ENCODE data around the gene ASPG. TPM values are rescaled to one million over a fixed set of nuclear protein-coding genes. Genes with fewer than 3 reads are reported as not detected.

The ASPG gene
- total RNA-seq (2014; rRNA removed; shearing (Covaris generic)) = 0.35 and 0.51 TPM in 2 replicates

- DNase-seq = no peak
Measured at GRCh38 chr14:104085032-104085888, at the start of gene ASPG. ASPG (plus strand) TSS chr14:104085700; CDS start chr14:104085771, 71 bp downstream.

GRCh38 chr14:104036212-104036611 lies 49.3 kb upstream of the ASPG start:
- Histone ChIP-seq H3K27me3 (peaks cover 21% of the 10 kb centered on the region), H3K36me3 (no peaks in the 10 kb centered on the region), H3K9me3 (replicated peaks) (no peaks in the 10 kb centered on the region), H3K4me1 (peaks cover 5% of the 10 kb centered on the region; the same call in 1 of the 2 replicates), H3K4me3 (no peak overlapping the region), H3K27ac (no peak overlapping the region)
- DNase-seq = no peak

More at GRCh38 chr14:104085032-104085888, at the start of gene ASPG:
- Histone ChIP-seq H3K4me3 (no peak within 1 kb of the TSS), H3K4me1 (peaks cover 22% of the 10 kb centered on the region; the same call in 1 of the 2 replicates), H3K27me3 (0 out of 2 replicates have a peak, but pooled peaks cover 4% of the 10 kb centered on the region), H3K27ac (no peak within 1 kb of the TSS), H3K36me3 (no peaks in the 10 kb centered on the region), H3K9me3 (replicated peaks) (peaks cover 1% of the 10 kb centered on the region; the same call in 1 of the 2 replicates)

DNA sequence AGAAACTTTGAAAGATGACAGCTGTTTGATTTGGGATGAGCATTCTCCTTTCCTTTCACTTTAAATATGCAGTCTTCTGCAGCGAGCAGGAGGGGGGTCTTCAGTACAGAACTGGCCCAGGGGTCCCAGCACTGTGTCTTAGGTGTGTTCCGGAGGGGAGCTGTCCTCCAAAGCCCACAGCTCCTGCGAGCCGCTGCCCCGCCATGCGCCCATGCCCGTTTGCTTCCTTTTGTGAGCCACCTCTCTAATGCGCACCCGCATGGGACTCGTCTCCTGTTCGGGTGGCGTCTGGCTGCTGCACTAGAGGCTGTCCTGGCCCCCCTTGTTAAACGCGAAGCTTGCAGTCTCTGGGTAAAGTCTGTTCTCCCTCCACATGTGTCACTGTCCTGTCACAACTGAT lies 48.4 kb upstream of the ASPG start:
- Histone ChIP-seq H3K36me3 (no peaks in the 10 kb centered on the region), H3K4me1 (peaks cover 5% of the 10 kb centered on the region; the same call in 1 of the 2 replicates), H3K27ac (no peak overlapping the region), H3K27me3 (peaks cover 16% of the 10 kb centered on the region), H3K9me3 (replicated peaks) (no peaks in the 10 kb centered on the region), H3K4me3 (no peak overlapping the region)
- no peak for DNase-seq

DNA sequence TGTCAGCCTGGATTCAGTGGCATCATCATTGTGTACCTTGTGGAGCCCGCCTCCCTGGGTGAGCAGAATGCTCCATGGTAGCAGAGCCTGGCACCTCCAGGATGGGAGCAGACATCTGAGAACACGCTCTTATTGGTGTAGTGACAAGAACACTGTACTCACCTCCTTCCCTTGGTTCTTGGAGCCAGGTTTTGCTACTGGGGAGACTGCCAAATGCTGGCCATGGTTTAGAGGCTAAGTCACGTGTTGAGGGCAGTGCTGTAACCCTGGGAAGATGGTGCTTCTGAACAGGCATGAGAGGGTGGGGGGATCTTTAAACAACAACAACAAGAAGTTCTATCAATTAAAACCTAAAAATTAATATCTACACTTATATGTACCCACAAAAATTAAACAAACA lies 47.6 kb upstream of the ASPG start:
- no peaks in the 10 kb centered on the region for H3K9me3 ChIP-seq (replicated peaks)
- DNase-seq = no peak
- no peak overlapping the region for H3K4me3 ChIP-seq
- H3K27me3 ChIP-seq = peaks cover 16% of the 10 kb centered on the region
- no peaks in the 10 kb centered on the region for H3K36me3 ChIP-seq
- H3K27ac ChIP-seq = no peak overlapping the region
- peaks cover 5% of the 10 kb centered on the region; the same call in 1 of the 2 replicates for H3K4me1 ChIP-seq

- Histone ChIP-seq H3K27me3 (peaks cover 9% of the 10 kb centered on the region), H3K4me1 (peaks cover 5% of the 10 kb centered on the region; the same call in 1 of the 2 replicates), H3K36me3 (no peaks in the 10 kb centered on the region), H3K27ac (no peak overlapping the region), H3K9me3 (replicated peaks) (no peaks in the 10 kb centered on the region), H3K4me3 (no peak overlapping the region)
- DNase-seq = no peak
Measured at GRCh38 chr14:104039214-104039613, 46.3 kb upstream of the ASPG start.

- DNase-seq = no peak
- H3K4me1 ChIP-seq = peaks cover 3% of the 10 kb centered on the region; the same call in 1 of the 2 replicates
- H3K9me3 ChIP-seq (replicated peaks) = no peaks in the 10 kb centered on the region
- no peak overlapping the region for H3K27ac ChIP-seq
- no peak overlapping the region for H3K4me3 ChIP-seq
- no peaks in the 10 kb centered on the region for H3K36me3 ChIP-seq
- H3K27me3 ChIP-seq = peaks cover 9% of the 10 kb centered on the region
Measured at GRCh38 chr14:104040539-104040938, 45.0 kb upstream of the ASPG start.

GRCh38 chr14:104041430-104042104 lies 43.9 kb upstream of the ASPG start:
- Histone ChIP-seq H3K27me3 (peaks cover 14% of the 10 kb centered on the region), H3K27ac (no peak overlapping the region), H3K4me1 (no peaks in the 10 kb centered on the region), H3K4me3 (no peak overlapping the region), H3K9me3 (replicated peaks) (no peaks in the 10 kb centered on the region), H3K36me3 (no peaks in the 10 kb centered on the region)
- DNase-seq = no peak

- DNase-seq = no peak
- Histone ChIP-seq H3K36me3 (no peaks in the 10 kb centered on the region), H3K27ac (no peak overlapping the region), H3K27me3 (peaks cover 11% of the 10 kb centered on the region), H3K4me3 (no peak overlapping the region), H3K4me1 (no peaks in the 10 kb centered on the region), H3K9me3 (replicated peaks) (no peaks in the 10 kb centered on the region)
Measured at GRCh38 chr14:104044016-104044415, 41.5 kb upstream of the ASPG start.

DNA sequence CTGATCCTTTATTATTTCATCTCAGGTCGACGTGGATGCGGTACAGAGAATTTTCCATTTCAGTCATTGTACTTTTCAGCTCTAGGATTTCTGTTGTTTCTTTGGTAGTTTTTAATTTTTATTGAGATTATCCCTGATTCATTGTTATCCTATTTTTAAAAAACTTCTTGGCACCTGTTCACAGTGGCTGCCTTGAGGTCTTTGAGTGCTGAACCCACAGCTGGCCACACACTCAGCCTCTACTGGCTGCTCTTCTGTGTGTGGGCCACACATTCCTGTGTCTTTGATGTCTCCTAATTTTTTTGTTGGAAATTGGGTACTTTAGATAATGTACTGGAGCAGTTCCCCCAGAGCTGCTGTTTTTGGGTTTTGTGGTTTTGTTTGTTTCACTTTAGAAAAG lies 37.7 kb upstream of the ASPG start:
- Histone ChIP-seq H3K27ac (no peak overlapping the region), H3K4me3 (no peak overlapping the region), H3K27me3 (0 out of 2 replicates have a peak, but pooled peaks cover 5% of the 10 kb centered on the region), H3K4me1 (no peaks in the 10 kb centered on the region), H3K36me3 (no peaks in the 10 kb centered on the region), H3K9me3 (replicated peaks) (0 out of 2 replicates have a peak, but pooled peaks cover 3% of the 10 kb centered on the region)
- DNase-seq = no peak

DNA sequence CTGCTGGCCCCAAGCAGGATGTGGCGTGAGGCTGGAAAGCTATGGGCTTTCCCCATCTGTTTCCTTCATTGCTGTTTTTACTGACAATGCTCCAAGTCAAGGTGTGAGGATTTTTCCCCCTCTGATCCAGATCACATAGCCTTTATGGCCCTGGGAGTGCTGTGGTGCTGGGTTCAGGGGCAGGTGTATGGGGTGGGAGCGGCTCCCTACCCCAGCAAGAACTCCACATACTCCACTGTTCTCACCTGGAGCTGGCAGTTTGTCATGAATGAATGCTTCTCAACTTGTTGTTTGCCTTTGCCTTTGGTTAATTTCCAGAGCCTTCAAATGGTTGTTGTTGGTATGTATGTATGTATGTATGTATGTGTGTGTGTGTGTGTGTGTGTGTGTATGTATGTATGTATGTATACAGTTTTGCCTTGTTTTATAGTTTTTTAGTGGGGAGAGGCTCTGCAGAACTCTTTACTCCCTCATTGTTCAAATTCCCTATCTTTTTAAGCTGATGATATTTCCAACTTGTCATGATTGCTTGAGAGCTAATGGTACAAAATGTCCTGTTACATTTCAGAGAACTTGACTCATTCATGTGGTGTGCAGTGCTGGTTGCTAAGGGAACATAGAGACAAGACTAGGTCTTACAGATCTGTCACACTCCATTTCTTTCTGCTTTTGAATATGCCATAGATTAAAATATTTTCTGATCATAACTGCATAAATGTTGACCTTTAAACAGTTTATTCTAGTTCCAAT lies 36.6 kb upstream of the ASPG start:
- Histone ChIP-seq H3K27me3 (0 out of 2 replicates have a peak, but pooled peaks cover 5% of the 10 kb centered on the region), H3K9me3 (replicated peaks) (0 out of 2 replicates have a peak, but pooled peaks cover 3% of the 10 kb centered on the region), H3K27ac (no peak overlapping the region), H3K36me3 (no peaks in the 10 kb centered on the region), H3K4me3 (no peak overlapping the region), H3K4me1 (no peaks in the 10 kb centered on the region)
- no peak for DNase-seq

- H3K4me3 ChIP-seq = no peak overlapping the region
- no peak for DNase-seq
- no peak overlapping the region for H3K27ac ChIP-seq
- no peaks in the 10 kb centered on the region for H3K4me1 ChIP-seq
- 0 out of 2 replicates have a peak, but pooled peaks cover 5% of the 10 kb centered on the region for H3K27me3 ChIP-seq
- H3K9me3 ChIP-seq (replicated peaks) = 0 out of 2 replicates have a peak, but pooled peaks cover 3% of the 10 kb centered on the region
- H3K36me3 ChIP-seq = no peaks in the 10 kb centered on the region
Measured at GRCh38 chr14:104049576-104050240, 35.8 kb upstream of the ASPG start.

GRCh38 chr14:104051092-104051813 lies 34.2 kb upstream of the ASPG start:
- no peaks in the 10 kb centered on the region for H3K36me3 ChIP-seq
- no peaks in the 10 kb centered on the region for H3K4me1 ChIP-seq
- H3K9me3 ChIP-seq (replicated peaks) = 0 out of 2 replicates have a peak, but pooled peaks cover 3% of the 10 kb centered on the region
- DNase-seq = no peak
- H3K27me3 ChIP-seq = peaks cover under 1% of the 10 kb centered on the region; the same call in 1 of the 2 replicates
- no peak overlapping the region for H3K4me3 ChIP-seq
- H3K27ac ChIP-seq = no peak overlapping the region

DNA sequence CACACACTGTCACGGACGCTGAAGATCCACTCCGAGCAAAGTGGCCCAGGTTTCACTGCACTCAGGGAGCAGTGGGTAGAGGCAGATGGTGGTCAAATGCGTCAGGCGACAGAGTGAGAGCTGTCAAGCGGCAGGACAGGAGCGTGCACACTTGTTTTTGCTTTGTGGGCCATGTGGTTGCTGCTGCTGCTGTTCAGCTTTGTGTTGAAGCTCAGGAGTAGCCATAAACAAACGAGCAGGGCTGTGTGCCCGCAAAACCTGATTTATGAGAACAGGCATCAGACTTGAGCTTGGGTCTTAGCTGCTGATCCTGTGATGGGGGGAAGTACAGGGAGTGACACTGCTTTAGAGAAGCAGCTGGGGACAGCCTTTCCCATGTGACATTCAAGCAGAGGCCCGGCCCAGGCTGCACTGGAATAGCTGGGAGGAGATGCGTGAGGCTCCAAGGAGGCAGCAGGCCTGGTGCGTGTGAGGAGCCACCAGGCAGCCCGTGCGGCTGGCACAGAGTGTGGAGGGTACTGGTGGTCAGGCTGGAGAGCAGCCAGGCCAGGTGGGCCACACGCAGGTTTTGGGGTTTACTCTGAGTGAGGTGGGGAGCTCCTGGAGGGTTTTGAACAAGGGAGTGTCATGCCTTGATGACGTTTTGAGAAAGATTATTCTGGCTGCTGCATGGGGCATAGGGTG lies 31.1 kb upstream of the ASPG start:
- DNase-seq = no peak
- H3K4me1 ChIP-seq = no peaks in the 10 kb centered on the region
- H3K4me3 ChIP-seq = no peak overlapping the region
- H3K27ac ChIP-seq = no peak overlapping the region
- H3K27me3 ChIP-seq = no peaks in the 10 kb centered on the region; the same call in 1 of the 2 replicates
- H3K36me3 ChIP-seq = no peaks in the 10 kb centered on the region
- H3K9me3 ChIP-seq (replicated peaks) = 0 out of 2 replicates have a peak, but pooled peaks cover 3% of the 10 kb centered on the region
